Measurements from ENCODE around the gene CELF3. TPM values are rescaled to one million over a fixed set of nuclear protein-coding genes. Genes with fewer than 3 reads are reported as not detected.

CELF3 gene
- polyA plus RNA-seq, 1 of the 3 experiments (the other 2 are of a cell fraction), result 0.25 TPM

DNA sequence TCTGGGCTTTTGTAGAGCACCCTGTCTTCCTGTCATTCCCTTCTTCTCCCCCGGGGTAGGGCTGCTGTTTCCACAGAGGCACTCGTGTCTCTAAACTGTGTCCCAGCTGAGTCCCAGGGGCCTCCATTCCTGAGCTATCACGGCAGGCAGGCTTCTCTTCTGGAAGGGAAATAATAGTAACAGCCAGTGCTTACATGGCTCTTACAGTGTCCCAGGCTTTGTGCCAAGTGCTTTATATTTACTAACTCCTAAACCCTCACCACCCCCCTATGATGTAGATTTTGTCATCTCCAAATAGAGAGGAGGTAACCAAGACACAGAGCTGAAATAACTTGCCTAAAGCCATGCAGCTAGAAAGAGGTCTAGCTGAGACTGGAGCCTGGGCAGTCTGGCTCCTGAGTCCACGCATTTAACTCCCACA lies 1.4 kb upstream of the CELF3 start (continued):
- TF ChIP-seq, protein P1, sequence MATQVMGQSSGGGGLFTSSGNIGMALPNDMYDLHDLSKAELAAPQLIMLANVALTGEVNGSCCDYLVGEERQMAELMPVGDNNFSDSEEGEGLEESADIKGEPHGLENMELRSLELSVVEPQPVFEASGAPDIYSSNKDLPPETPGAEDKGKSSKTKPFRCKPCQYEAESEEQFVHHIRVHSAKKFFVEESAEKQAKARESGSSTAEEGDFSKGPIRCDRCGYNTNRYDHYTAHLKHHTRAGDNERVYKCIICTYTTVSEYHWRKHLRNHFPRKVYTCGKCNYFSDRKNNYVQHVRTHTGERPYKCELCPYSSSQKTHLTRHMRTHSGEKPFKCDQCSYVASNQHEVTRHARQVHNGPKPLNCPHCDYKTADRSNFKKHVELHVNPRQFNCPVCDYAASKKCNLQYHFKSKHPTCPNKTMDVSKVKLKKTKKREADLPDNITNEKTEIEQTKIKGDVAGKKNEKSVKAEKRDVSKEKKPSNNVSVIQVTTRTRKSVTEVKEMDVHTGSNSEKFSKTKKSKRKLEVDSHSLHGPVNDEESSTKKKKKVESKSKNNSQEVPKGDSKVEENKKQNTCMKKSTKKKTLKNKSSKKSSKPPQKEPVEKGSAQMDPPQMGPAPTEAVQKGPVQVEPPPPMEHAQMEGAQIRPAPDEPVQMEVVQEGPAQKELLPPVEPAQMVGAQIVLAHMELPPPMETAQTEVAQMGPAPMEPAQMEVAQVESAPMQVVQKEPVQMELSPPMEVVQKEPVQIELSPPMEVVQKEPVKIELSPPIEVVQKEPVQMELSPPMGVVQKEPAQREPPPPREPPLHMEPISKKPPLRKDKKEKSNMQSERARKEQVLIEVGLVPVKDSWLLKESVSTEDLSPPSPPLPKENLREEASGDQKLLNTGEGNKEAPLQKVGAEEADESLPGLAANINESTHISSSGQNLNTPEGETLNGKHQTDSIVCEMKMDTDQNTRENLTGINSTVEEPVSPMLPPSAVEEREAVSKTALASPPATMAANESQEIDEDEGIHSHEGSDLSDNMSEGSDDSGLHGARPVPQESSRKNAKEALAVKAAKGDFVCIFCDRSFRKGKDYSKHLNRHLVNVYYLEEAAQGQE (IDR thresholded peaks at IDR 0.05; ENCODE audit: low read depth, low read length), result no peak
- TF ChIP-seq TAF1 (IDR thresholded peaks at IDR 0.05; ENCODE audit: borderline replicate concordance, low read depth, low read length) (no peak), GATA2 (CRISPR knock-in tag; IDR thresholded peaks at IDR 0.05) (no peak), MXI1 (IDR thresholded peaks at IDR 0.05; ENCODE audit: low read depth, low read length) (no peak)

DNA sequence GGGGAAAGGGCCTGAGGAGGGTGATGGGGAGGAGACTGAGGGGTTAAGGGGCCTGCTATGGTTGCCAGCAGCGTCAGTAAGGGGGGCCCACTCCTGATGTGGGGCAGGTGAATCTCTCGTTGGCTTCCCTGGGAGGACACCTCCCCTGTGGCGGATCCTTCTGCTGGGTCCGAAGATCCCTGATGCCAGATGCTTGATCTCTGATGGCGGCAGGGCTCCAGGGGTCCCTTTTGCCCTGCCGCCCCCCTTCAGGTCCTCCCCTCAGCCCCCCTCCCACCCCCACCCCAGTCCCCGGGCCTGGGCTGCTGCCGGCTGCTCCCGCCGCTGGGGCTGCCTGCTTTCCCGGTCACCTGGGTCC lies 219 bp downstream of the CELF3 start:
- Histone ChIP-seq H2AFZ (ENCODE audit: low read depth) (no peak overlapping the region), H3F3A (replicated peaks; ENCODE audit: insufficient read depth) (no peaks in the 10 kb centered on the region), H3K36me3 (replicated peaks in 1 of 2; ENCODE audit: control insufficient read depth in 1 of 2, insufficient read depth in 2 of 2, low read length in 1 of 2) (no peaks in the 10 kb centered on the region), H3K4me3 (ENCODE audit: low read depth in 2 of 2, low read length in 1 of 2) (peak overlapping the region in 1 of 2 experiments; percentile 55; a peak in 2 of 4 replicates), H3K27ac (ENCODE audit: low read depth in 2 of 2, low read length in 1 of 2) (peak overlapping the region in 1 of 2 experiments; percentile 77; a peak in 2 of 4 replicates), H3K27me3 (ENCODE audit: insufficient read depth) (peaks cover 34% of the 10 kb centered on the region), H3K4me1 (ENCODE audit: control insufficient read depth in 1 of 2, insufficient read depth in 2 of 2, low read depth in 1 of 2, low read length in 1 of 2) (peaks cover 0 to 53% of the 10 kb centered on the region in 2 experiments; a peak in 3 of 4 replicates), H3K9ac (no peak overlapping the region), H3K79me2 (ENCODE audit: insufficient read depth) (no peaks in the 10 kb centered on the region), H3K9me2 (no peaks in the 10 kb centered on the region), H4K20me1 (ENCODE audit: insufficient read depth) (no peaks in the 10 kb centered on the region), H3K4me2 (no peak overlapping the region; the same call in 1 of the 2 replicates), H3K9me3 (no peaks in the 10 kb centered on the region)
- ChIA-PET POLR2A (interaction anchor here (1.2 to 3.3 kb wide), 2 partner anchors 12 to 73 kb away, joined by 4 to 24 read pairs; partner anchors contain the start of gene TDRKH), CTCF (interaction anchor here (0.6 to 7.1 kb wide), 28 partner anchors 9 to 1649 kb away, joined by 3 to 64 read pairs (median 4); no protein-coding TSS in a partner anchor)
- 3% methylated on average over 5 of the region's 11 CpGs for WGBS (ENCODE audit: low lambda C conversion rate)
- TF ChIP-seq POLR2AphosphoS5 (IDR thresholded peaks at IDR 0.05; ENCODE audit: low read depth, low read length) (no peak), EP300 (IDR thresholded peaks at IDR 0.05; ENCODE audit: borderline replicate concordance in 1 of 2, low read depth in 1 of 2, low read length in 1 of 2) (no peak), GABPA (IDR thresholded peaks at IDR 0.05; ENCODE audit: low read depth) (no peak), TAF1 (IDR thresholded peaks at IDR 0.05; ENCODE audit: borderline replicate concordance, low read depth, low read length) (no peak), YY1 (IDR thresholded peaks at IDR 0.05; ENCODE audit: low read depth) (no peak), RFX5 (IDR thresholded peaks at IDR 0.05; ENCODE audit: low read length) (no peak), MEF2A (IDR thresholded peaks at IDR 0.05; ENCODE audit: borderline replicate concordance, low read depth) (no peak), IRF3 (IDR thresholded peaks at IDR 0.05; ENCODE audit: low read depth, low read length) (no peak), RAD21 (IDR thresholded peaks at IDR 0.05; ENCODE audit: low read length) (no peak), FOSL2 (IDR thresholded peaks at IDR 0.05; ENCODE audit: borderline replicate concordance, low read depth) (no peak), PBX3 (IDR thresholded peaks at IDR 0.05) (no peak), CHD2 (IDR thresholded peaks at IDR 0.05; ENCODE audit: low read length, partially characterized antibody) (no peak), TCF12 (IDR thresholded peaks at IDR 0.05) (no peak), NRF1 (IDR thresholded peaks at IDR 0.05; ENCODE audit: low read depth, low read length) (no peak), TEAD4 (IDR thresholded peaks at IDR 0.05; ENCODE audit: borderline replicate concordance, insufficient read depth) (no peak), SIN3A (IDR thresholded peaks at IDR 0.05; ENCODE audit: borderline replicate concordance, low read depth, low read length) (no peak), RCOR1 (IDR thresholded peaks at IDR 0.05; ENCODE audit: low read length) (no peak), GATA2 (CRISPR knock-in tag; IDR thresholded peaks at IDR 0.05) (no peak)
- TF ChIP-seq, protein P2, sequence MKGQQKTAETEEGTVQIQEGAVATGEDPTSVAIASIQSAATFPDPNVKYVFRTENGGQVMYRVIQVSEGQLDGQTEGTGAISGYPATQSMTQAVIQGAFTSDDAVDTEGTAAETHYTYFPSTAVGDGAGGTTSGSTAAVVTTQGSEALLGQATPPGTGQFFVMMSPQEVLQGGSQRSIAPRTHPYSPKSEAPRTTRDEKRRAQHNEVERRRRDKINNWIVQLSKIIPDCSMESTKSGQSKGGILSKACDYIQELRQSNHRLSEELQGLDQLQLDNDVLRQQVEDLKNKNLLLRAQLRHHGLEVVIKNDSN (IDR thresholded peaks at IDR 0.05; ENCODE audit: borderline replicate concordance, low read depth), result no peak
- TF ChIP-seq, protein P3, sequence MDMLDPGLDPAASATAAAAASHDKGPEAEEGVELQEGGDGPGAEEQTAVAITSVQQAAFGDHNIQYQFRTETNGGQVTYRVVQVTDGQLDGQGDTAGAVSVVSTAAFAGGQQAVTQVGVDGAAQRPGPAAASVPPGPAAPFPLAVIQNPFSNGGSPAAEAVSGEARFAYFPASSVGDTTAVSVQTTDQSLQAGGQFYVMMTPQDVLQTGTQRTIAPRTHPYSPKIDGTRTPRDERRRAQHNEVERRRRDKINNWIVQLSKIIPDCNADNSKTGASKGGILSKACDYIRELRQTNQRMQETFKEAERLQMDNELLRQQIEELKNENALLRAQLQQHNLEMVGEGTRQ (IDR thresholded peaks at IDR 0.05; ENCODE audit: borderline replicate concordance, low read depth, low read length), result no peak
- no peak for DNase-seq

Data from SK-N-SH (cell line).